NCI-H748 treated with DMSO at 0.1 percent for 48 hours (cell line): ENCODE measurements around the gene TEX35.
A peak's percentile ranks its signal among the peaks of the same experiment; 100 is the strongest.
"Not testable (repeated sequence)": the region's sequence is repeated elsewhere in the genome, so short reads cannot be mapped to it uniquely, and the experiment has no call there.

Experiments used
- DNase-seq: peaks from one replicate; lab custom pipeline; 2025; lab: John Stamatoyannopoulos, UW

Gene TEX35

DNA sequence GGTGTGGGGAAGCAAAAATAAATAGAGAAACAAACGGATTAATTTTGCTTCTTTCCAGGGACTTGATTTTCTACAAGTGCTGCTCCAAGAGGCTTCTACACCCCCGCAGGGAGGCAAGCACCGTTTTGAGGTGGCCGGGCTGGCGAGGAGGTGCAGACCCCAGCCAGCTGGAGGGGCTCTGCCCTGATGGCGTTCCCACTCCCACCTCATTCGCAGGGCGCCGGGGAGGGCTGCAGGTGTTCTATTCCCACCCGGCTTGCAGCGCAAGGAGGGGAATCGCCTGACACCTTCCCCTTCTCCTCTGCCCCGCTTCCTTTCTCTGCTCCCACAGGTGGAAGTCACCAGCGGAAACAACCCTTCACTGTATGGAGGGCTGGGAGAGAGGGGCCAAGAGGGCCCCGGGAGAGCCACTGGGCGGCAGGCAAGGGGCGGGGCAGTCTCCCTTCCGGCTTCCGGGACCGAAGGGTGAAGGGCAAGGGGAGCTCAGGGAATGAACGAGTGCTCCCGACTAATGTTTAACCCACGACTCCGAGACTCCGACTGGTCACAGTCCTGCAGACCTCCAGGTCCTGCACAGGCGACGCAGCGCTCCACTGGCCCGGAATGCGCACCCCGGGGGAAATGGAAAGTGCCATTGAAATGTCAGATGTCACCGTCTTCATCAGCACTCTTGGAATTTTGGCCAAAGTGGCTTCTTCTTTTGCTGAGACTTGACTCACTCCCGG, 29.1 kb downstream of the TEX35 start:
- no peak for DNase-seq

DNA sequence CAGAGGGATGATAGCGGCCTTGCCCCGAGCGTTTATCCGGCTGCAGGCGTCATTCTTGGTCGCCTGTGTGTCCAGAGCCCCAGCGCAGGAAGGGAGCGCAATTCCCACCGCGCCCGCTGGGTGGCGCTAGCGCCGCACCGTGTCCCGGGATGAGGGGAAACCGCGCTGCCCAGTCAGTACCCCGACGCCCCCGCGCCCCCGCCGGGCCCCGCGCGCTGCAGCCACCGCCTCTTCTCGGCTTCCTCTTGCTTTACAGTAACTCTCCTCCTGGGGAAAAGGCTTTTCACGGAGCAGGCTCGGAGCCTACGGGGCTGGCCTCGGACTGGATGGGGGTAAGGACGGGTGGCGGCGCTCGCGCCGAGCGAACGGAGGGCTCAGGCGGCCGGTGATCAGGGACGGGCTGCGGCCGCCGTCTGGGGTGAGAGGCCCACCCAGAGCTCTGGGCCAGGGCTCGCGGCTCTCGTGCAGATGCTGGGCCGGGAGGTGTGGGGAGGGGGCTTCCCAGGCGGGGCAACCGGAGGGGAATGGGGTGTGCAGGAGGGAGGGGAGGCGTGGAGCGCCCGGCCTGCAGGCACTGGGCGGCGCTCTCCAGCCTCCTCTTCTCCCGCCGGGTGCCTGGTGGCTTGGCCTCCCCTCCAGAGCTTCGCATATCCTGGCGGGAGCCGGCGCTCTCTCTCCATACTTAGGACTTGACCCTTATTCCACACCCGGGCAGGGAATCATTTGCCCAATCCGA, 29.8 kb downstream of the TEX35 start:
- DNase-seq = peak; percentile 14

DNA sequence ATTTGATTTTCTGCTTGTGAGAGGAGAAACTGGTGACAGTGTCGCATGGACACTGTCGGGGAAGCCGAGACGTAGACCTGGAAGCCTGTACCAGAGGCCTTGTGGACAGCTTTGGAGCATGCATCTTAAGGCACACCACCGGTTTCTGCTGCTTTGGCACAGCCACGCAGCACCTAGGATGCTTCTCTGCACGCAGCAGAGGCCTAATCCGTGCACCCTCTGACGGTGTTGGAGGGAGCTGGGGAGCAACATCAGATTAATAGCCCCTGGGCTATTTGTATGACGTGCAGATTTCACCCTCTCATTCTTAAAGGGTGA, 30.3 kb downstream of the TEX35 start:
- no peak for DNase-seq

DNA sequence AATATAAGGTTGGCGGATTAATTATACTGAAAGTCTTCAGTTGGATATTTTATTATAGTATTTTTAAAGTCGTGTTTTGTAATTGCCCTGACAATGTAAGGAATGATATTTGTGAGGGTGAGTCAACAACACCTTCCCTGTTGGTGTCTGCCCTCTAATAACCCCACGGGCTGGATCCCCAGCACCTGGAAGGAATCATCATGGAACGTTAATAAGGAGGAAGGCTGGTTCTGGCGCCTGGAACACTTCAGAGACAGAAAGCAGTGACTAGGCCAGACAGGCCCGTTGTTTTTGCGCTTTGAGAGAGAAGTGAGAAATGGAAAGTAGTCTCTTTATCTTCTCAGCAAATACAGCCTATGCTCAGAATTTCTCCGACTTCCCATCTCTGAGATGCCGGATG, 31.6 kb downstream of the TEX35 start:
- DNase-seq = no peak

DNA sequence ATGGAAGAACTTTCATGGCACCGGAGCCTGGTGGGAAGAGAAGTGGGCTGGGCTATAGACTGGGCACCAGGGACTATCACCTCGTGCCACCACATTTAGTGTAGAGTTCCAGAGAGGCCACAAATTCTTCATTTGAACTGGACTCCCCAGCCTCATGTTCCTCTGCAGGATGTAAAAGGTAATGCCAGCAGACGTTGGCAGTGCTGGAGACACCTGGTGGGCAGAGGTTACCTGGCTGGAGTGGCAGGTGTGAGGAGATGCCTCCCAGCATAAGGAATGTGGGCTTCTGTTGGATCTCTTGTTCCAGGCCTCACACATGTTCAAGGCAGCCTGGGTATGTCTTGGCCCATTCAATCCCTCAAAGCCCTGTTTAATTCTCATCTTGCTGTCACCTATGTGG, 35.2 kb downstream of the TEX35 start:
- no peak for DNase-seq

DNA sequence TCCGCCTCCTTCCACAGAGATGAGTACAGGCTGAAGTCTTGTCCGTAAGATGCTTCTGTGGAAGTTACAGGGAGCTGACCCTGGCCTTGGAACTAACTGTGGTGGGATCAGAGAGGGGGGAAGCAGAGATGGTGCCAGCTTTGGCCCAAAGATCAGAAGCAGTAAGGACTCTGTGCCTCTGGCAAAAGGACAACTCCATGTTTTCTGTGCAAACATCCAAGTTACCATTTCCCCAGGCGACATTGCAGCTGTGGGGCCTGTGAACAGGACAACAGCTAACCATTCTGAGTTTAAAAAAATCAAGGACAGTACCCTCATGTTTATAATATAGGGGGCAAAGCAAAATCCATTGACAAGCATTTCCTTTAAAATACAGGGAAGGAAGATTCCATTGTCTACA, 38.4 kb downstream of the TEX35 start:
- no peak for DNase-seq

DNA sequence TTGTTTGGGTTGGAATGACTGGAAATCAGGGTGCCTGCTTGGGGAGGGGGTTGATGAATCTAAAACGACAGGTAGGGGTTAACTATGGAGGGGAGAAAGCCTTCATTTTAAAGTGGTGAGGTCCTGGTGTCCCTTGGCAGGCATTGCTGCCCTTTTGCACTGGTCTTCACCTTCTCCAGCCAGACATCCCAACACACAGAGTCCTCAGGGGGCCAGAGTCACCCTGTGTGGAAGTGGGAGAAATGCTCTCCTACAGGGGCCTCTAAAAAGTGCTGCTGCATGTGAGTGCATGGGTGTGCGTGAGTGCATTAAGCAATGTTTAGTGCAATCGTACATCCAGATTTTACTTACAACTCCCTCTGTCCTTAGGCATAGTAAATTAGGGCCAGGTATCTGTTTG, 39.0 kb downstream of the TEX35 start:
- DNase-seq = no peak

DNA sequence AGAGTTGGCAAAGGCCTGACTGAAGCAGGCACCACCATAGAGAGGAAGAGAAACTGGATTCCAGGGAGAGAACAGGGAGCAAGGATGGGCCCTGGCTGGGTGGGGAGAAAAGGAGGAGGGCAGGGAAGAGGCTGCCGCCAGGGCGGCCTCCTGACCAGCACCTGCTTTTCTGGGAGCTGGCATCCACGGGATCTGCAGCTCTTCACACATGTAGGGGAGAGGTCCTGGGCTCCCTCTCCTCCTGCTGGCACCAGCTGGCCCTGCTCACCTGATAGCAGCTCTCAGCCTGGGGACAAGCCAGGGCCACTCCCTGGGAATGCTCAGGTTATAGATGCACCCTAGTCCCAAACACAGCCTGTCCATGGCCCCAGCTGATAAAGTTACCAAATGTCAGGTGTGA, 39.9 kb downstream of the TEX35 start:
- DNase-seq = no peak

DNA sequence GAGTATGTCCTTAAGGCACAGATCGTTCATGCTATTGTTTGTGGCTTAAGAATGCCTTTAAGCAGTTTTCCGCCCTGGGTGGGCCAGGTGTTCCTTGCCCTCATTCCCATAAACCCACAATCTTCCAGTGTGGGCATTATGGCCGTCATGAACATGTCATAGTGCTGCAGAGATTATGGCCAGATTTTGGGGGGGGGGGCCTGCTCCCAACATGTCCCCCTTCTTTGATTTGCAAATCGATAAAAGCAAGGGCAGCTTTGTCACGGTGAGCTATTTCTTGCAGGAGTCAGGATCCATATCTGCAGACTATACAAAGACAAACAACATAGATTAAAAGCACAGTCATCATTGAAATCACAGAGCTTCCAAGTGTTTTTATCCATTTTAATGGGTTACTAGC, 41.4 kb downstream of the TEX35 start:
- not testable (repeated sequence) for DNase-seq

DNA sequence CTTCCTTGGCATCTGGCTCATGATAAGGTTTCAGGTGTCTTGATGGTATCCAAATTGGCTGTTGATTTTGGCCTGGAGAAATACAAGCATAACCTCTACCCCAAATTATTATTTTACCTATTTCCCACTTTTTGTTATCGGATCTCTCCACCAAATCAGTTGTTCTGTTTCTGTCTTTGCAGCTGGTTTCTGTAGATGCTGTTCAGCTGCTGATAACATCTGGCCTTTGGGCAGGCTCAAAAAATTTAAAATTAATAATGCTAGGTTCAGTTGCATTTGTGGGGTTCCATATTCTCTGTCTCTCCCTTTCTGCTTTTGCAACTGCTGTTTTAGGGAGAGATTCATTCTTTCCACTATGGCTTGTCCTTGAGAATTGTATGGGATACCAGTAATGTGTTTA, 42.7 kb downstream of the TEX35 start:
- DNase-seq = not testable (repeated sequence)

DNA sequence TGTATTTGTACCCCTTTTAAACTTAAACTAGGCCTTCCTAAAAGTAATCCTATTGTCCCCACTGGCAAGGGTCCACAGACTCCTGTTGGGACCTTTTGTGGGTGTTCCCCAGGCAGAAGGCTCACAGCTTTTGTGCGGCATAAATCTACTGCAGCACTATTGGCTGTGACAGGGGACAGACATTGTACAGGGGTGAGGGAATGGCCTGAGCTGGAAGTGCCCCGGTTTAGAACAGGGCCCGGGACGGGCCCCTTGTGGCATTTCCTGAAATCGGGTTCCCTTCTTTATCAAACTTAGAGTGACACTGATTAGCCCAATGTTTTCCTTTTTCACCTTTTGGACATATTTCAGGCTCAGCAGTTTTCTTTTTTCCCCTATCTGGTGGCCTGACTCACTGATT, 45.9 kb downstream of the TEX35 start:
- not testable (repeated sequence) for DNase-seq

DNA sequence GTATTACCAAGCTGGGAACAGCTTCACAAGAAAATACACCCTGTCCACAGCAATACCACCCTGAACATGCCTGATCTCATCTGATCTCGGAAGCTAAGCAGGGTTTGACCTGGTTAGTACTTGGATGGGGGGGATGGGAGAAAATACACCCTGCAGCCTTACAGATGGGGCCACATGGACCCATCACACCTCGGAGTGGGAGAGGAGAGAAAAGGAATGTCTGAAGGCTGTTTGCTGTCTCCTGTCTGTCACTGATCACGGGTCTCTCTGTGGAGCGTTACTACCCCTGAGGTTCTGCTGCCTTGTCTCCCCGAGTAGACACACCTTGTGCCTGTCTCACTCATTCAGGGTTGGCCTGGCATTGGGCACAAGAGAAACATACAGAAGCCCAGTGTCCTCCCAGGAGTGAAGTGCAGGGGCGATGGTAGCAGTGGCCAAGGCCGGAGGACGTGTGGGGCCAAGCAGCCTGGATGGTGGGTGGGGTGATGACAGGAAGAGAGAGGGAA, 48.0 kb downstream of the TEX35 start:
- no peak for DNase-seq

DNA sequence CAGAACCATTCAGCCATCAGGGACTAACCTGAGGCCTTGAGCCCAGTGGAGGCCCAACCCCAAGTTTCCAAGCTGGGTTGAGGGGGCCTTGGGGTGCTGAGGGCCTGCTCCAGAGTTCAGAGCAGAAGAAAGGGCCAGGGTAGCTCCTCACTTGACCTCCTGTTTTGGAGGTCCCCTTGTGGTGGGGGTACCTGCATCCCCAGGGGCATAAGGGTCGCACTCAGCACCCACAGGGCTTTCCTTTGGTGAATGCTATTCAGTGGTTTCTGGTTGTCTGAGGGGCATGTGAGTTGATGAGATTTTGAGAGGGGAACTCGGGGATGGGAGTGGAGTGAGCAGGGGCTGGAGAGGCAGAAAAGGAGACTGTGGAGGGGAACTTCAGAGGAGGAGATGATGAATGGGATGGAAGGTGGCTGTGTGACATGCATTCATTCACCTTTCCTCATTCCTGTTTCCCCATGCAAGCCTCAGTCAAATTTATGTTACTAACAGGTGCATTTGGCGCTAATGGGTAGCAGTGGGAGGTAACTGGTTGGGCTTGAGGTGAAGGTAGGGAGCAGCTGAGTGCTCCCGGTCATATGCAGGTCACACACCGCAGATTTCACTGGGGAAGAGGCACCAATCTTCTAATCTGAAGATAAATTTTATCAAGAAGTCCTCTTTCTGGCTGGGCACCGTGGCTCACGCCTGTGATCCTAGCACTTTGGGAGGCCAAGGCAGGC, 50.4 kb downstream of the TEX35 start:
- no peak for DNase-seq

DNA sequence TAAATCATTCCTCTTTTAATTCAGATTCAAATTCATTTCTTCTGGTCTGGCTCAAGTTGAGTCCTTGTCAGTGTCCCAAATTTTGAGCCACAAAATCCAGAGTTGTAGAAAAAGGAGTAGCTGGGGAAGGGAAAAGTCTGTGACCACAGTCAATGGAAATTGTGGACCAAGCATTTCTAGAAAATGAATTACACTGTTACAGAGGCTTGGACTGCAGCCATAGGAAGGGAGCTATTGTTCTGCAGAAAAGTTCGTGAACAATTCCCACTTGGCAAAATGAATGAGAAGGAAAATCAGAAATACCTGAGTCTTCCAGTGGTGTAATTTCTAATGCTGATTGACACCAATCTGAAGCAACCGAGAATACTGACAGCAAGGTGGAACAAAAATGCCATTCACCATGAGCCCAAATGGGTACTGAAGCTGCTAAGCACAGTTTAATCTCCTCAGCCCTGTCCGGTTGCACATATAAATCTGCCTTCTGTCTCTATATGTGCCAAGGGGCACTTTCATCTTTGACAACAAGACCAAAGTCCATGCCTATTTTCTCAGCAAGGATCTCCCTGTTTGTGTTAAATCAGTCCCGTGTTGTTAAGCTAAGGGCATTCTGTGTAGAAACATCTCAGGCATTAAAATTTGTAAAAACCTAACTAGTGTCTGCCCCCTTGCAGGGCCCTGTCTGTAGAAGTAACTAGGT, 51.3 kb downstream of the TEX35 start:
- DNase-seq = no peak

DNA sequence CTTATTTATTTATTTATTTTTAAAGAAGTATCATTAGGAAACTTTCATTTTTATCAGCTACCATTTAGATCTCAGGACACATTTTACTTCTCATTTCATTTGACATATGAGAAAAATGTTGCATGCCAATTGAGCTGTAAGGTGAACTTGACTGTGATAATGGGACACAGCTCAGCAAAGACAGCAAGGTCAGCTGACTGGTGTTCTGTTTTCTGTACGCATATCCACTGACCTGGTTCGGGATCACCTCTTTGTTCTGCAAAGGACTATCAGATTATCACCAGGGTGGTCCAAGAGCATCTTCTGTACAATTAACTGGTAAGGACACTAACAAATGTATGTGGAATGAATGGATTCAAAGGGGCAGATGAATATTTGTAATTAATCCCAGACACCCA, 51.9 kb downstream of the TEX35 start:
- DNase-seq = no peak

DNA sequence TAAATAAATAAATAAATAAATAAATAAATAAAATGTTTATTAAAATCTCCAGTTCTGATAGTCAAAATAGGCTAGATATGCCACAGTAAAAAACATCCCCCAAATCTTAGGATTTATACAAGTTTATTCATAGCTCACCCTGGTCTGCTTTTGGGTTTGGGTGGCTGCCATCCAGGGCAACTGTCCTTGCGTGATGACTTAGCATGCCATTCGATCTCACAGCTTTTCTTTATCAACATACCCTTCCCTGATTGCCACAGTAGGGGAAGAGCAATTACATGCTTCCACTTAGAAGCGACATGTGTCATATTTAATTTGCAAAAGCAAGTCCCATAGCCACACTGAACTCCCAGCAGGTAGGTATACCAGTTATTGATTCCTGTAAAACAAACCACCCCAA, 52.7 kb downstream of the TEX35 start:
- no peak for DNase-seq

DNA sequence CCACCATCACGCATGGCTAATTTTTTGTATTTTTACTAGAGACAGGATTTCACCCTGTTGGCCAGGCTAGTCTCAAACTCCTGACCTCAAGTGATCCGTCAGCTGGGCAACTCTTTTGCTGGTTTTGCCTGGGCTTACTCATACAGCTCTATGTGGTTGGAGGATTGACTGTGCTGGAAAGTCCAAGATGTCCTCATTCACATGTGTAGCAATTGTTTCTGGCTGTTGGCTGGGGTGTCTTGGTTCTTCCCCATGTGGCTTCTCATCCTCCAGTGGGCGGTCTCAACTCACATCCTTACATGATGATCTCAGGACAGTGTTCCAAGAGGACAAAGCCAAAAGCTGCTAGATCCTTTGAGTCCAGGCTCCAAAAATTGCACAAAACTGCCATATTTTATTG, 53.3 kb downstream of the TEX35 start:
- no peak for DNase-seq

DNA sequence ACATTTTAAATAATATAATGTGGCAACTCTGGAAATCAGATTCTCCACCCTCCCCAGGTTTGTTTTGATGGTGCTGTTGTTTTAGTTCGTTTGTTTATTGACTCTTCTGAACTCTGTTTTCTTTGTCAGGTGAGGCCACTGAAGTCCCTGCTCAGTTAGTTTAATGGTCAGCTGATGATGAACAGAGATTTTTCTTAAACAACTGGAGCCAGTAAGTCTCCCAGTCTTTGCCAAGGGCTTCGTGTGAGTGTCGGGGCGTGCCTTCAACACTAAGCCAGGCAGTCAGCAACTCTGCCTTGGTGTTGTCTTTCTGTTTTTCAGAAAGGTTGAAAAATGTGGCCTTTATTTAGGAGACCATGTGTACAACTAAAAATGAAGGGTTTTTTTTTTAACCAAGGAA, 58.9 kb downstream of the TEX35 start:
- no peak for DNase-seq
